Measurements from ENCODE around the gene PTHLH.

The PTHLH gene

DNA sequence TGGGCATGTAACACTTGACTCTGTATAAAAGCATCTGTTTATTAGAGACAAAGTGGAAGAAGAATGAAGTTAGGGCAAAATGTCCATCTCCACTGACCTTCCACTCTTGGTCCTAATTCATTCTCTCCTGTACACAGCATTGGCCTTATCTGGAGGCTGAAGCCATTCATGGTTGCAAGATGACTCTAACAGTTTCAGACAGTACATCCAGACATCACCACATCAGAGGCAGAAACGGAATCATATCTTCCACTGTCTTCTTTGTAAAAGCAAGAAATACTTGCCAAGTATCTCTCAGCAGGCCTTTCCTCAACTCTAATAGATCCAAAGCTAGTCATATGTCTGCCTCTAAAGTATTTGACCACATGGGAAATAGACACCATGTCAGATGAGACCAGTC lies 41.1 kb downstream of the PTHLH start:
- DNase-seq: no peak

DNA sequence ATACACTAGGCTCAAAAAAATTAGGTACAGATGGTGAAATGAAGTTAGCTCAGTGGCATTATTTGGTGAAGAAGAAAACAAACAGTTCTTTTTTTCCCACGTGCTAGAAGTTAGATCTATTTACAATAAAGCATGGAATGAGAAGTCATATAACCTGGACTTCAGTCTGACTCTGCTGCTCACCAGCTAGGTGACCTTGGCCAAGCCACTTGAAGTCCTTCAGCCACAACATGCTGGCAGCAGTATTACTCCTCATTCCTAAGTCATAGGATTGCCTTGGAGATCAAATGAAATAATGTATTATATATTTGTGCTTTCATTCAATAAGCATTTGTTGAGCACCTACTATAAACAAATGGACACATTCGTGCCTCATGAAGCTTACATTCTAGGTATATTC lies 45.2 kb downstream of the PTHLH start:
- DNase-seq: no peak

DNA sequence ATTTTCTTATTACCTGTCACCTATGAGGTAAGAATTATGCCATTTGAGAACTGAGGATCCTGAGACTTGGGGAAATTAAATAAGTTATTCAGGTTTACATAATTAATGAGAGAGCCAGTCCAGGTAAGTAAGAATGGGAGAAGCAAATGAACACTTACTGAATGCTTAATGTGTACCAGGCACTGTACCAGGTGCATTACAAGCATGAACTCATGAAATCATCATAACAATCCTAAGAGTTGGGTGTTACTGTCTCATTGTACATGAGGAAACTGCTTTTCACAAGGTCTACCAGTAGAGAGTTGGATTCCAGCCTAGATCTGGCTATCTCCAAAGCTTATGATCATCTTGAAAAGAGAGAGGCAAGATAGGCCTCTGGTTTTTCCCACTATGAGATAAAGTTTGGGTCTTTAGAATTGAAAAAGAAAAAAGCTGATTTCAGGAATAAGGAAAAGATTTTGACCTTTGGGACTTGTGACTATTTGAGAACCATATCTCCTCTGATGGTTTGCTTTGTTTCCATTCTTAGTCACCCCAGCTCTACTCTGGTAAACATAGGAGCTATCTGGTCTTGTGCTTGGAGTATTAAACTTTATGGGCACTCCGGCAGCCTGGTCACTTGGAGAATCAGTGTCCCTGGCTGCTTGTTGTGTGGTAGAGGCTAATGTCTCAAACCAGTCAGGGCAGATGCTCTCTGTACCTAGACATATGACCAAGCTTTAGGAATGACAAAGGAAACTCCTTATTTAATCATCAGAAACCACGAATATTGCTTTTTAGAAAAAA lies 48.0 kb downstream of the PTHLH start:
- no peak for DNase-seq

DNA sequence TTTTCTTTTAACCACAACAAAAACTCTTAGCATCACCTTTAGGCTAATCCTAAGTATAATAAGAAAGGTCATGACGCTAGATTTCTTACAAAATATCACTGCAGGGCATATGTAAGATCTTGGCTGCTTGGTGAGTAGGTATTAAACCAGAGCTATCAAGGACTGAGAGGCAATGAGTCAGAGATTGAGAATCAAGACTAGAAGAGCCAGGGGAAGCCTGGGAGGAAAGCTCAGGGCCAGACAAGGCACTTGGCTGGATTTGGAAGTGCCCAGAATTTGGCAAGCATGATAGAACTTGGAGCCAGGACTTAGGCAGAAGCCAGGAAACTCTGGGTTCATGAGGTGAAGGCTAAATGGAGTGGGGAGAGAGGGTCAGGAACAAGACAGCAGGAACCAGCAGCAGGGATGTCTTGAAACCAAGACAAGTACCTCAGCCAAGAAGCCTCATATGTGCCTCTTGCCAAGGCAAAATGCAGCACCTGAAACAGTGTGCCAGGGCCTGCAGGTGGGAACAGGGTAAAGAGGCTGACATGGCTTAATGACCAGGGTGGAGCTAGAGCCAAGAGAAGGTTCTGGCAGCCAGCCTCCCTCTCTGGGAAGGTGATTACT lies 49.9 kb downstream of the PTHLH start:
- DNase-seq: no peak

GRCh38 chr12:27919671-27920235 lies 52.8 kb downstream of the PTHLH start:
- DNase-seq: no peak

DNA sequence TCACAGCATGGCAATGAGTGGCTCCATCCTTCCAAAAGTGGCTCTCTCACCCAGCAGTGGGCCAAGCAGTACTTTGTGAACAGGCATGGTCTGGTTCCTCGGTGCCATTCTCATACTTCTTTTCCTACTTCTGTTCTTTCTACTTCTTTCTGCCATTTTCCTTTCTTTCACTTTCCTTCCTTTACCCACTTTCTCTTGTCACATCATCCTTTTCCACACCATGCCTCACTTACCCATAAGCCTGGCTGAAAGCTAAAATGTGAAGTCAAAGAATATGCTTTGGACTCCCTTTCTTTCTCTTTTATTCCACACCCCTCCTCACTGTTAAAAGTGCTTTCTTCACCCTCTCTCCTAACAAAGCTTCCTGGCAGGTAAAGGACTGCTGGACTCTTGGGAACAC lies 57.0 kb downstream of the PTHLH start:
- no peak for DNase-seq

DNA sequence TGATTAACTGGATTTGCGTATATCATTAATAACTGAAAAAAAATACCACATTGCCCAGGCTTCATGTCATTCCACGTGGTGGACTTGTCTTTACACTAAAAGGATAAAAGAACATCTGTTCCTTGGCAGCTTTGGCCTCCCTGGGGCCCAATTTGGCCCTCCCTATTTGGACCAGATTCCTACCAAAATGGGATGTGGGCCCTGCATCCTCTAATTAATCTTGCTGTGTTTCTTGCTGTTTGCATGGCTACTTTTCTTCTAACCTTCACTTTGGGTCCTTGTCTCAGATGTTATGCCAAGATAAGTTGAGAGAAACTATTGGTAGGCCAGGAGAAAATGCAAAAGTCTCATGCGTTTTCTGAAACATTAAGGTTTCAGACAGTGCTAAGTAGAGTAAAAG lies 57.5 kb downstream of the PTHLH start:
- no peak for DNase-seq

DNA sequence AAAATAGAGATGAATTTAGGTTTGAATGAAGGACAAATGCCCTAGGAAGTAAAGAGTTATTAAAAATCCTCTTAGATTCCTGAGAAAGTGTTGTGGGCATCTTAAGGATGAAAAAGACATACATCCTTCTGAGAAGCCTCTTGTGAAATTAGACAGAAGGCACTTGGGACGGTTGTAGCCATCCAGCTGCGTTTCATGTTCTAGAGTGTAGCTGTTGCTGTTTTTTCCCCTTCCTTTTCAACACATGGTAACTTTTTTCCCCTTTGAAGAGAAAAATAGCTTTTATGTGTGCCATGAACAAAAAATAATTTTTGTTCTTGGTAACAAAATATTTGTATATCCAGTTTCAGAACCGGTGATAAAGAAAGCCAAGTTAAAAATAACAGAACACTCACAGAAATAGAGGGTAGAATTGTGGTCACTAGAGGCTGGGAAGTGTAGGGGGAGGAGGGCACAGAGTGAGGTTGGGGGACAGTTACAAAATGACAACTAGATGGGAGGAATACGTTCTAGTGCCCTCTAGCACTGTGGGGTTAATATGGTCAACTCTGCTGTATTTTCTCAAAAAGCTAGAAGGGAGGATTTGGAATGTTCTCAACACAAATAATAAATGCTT lies 58.4 kb downstream of the PTHLH start:
- no peak for DNase-seq

DNA sequence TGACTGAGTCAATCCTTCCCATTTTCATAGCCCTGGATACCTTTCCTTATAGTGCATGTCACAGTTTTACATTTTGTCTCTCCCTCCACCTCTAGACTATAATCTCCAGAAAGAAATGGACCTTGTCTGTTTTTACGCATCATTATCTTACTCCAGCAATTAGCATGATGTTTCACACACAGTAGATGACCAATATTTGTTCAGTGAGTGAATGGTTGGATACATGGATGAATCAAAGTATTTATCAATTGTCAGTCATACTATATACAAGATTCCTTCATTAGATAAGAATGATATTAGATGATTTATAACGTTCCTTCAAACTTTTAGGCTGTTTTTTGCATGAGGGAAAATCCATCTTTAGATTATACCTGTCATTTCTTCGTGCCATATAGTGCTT lies 61.1 kb downstream of the PTHLH start:
- no peak for DNase-seq

Measured in NCI-H2029 treated with DMSO at 0.1 percent for 48 hours (cell line).